H1 (cell line): Measurements from ENCODE around the gene TPSAB1. TPM values are rescaled to one million over a fixed set of nuclear protein-coding genes. Genes with fewer than 3 reads are reported as not detected.
"Not testable (repeated sequence)": the region's sequence is repeated elsewhere in the genome, so short reads cannot be mapped to it uniquely, and the experiment has no call there.

ENCODE experiments used
- CTCF ChIA-PET: fragments of 300-600 bp; sonication (Branson Sonifier 250); formaldehyde crosslinking; loops from one replicate; lab custom pipeline; 2021; ENCODE audit not compliant: partially characterized antibody; lab: Charles Lee
- POLR2A ChIA-PET: fragments of 300-600 bp; sonication (Branson Sonifier 250); formaldehyde crosslinking; loops from one replicate; lab custom pipeline; 2021; ENCODE audit warnings: inconsistent platforms; ENCODE audit not compliant: partially characterized antibody; lab: Charles Lee
- DNase-seq, 2 experiments: peaks; one replicate each; pipeline versions ENCODE4 v3.0.0 to v3.0.0-alpha.2; 2010 to 2022; ENCODE audit warnings: low spot score in 2 of 2, low read depth in 1 of 2, mixed read lengths in 1 of 2
- FAIRE-seq: peaks from 2 replicates; lab custom pipeline; 2011; peaks lifted over from hg19 to GRCh38; lab: Jason Lieb, UNC
- H2AFZ ChIP-seq: 2 replicates; pipeline ENCODE4 v1.8.1; 2012; ENCODE audit warnings: low read length, inconsistent platforms
- H2AK5ac ChIP-seq: 2 replicates; pipeline ENCODE4 v1.6.1; 2013; ENCODE audit warnings: low read depth, low read length
- H2BK120ac ChIP-seq: replicated peaks from 2 replicates; pipeline ENCODE3; 2013; ENCODE audit warnings: low read depth, low read length, inconsistent platforms
- H2BK12ac ChIP-seq: 2 replicates; pipeline ENCODE4 v1.6.1; 2013; ENCODE audit warnings: low read depth, low read length
- H2BK15ac ChIP-seq: 2 replicates; pipeline ENCODE4 v1.6.1; 2013; ENCODE audit warnings: low read length
- H2BK20ac ChIP-seq: 2 replicates; pipeline ENCODE4 v1.6.1; 2013; ENCODE audit warnings: low read length
- H2BK5ac ChIP-seq: 2 replicates; pipeline ENCODE4 v1.6.1; 2013; ENCODE audit warnings: low read depth, low read length
- H3K14ac ChIP-seq: 2 replicates; pipeline ENCODE4 v1.6.1; 2013; ENCODE audit warnings: inconsistent platforms; ENCODE audit not compliant: insufficient read length
- H3K18ac ChIP-seq: 2 replicates; pipeline ENCODE4 v1.6.1; 2013; ENCODE audit warnings: low read length; ENCODE audit errors: extremely low read depth
- H3K23ac ChIP-seq: 2 replicates; pipeline ENCODE4 v1.6.1; 2013; ENCODE audit warnings: inconsistent platforms; ENCODE audit not compliant: insufficient read length
- H3K23me2 ChIP-seq: 2 replicates; pipeline ENCODE4 v1.6.1; 2013; ENCODE audit warnings: low read depth, low read length
- H3K27ac ChIP-seq: 2 replicates; pipeline ENCODE4 v1.6.1; 2011; ENCODE audit warnings: low read depth, low read length, inconsistent platforms
- H3K27me3 ChIP-seq, 4 experiments: replicated peaks in 1 of 4; 1 replicate in 1 of 4; 2 replicates in 3 of 4; pipeline versions ENCODE4 v1.6.1 to v1.8.1; 2011 to 2013; ENCODE audit warnings: low read length in 3 of 4, mild to moderate bottlenecking in 3 of 4, inconsistent platforms in 2 of 4, mixed read lengths in 2 of 4, moderate library complexity in 1 of 4; ENCODE audit not compliant: control insufficient read depth in 3 of 4, insufficient read depth in 3 of 4; ENCODE audit errors: extremely low read depth in 1 of 4
- H3K36me3 ChIP-seq, 4 experiments: 2 replicates each; pipeline versions ENCODE4 v1.6.1 to v1.8.1; 2011 to 2013; ENCODE audit warnings: mild to moderate bottlenecking in 4 of 4, low read length in 3 of 4, moderate library complexity in 2 of 4, control low read depth in 1 of 4, inconsistent platforms in 1 of 4; ENCODE audit not compliant: insufficient read depth in 4 of 4, control insufficient read depth in 2 of 4
- H3K4ac ChIP-seq: replicated peaks from 2 replicates; pipeline ENCODE3; 2013; ENCODE audit warnings: low read length, low read depth, mixed read lengths, inconsistent platforms; ENCODE audit not compliant: insufficient read length
- H3K4me1 ChIP-seq, 4 experiments: replicated peaks in 1 of 4; 1 replicate in 1 of 4; 2 replicates in 3 of 4; pipeline versions ENCODE4 v1.6.1 to v1.8.1; 2011 to 2013; ENCODE audit warnings: low read length in 3 of 4, inconsistent platforms in 2 of 4, mixed read lengths in 1 of 4; ENCODE audit not compliant: insufficient read depth in 4 of 4, control insufficient read depth in 3 of 4
- H3K4me2 ChIP-seq, 2 experiments: 2 replicates each; pipeline versions ENCODE4 v1.6.1 to v1.8.1; 2011 to 2013; ENCODE audit warnings: low read depth in 2 of 2, low read length in 2 of 2, control low read depth in 1 of 2, inconsistent platforms in 1 of 2, mild to moderate bottlenecking in 1 of 2; ENCODE audit not compliant: insufficient read depth in 1 of 2
- H3K4me3 ChIP-seq, 4 experiments: fragments of 200-600, 300-600 bp in 1 of 4; sonication (generic), shearing (Covaris generic), sonication (Bioruptor Twin) in 1 of 4; 2 replicates each; pipeline versions ENCODE4 v1.5.1 to v1.8.1; 2011 to 2016; ENCODE audit warnings: low read length in 4 of 4, low read depth in 3 of 4, control low read depth in 2 of 4, inconsistent platforms in 2 of 4, mild to moderate bottlenecking in 2 of 4, mixed read lengths in 1 of 4, moderate library complexity in 1 of 4; ENCODE audit not compliant: insufficient read depth in 2 of 4; ENCODE audit errors: extremely low read depth in 1 of 4
- H3K56ac ChIP-seq: replicated peaks from 2 replicates; pipeline ENCODE3; 2013; ENCODE audit warnings: low read depth, mild to moderate bottlenecking, mixed read lengths, low read length, inconsistent platforms; ENCODE audit not compliant: insufficient read length
- H3K79me1 ChIP-seq: 2 replicates; pipeline ENCODE4 v1.6.1; 2013; ENCODE audit warnings: low read depth, low read length, control low read depth
- H3K79me2 ChIP-seq, 2 experiments: 2 replicates each; pipeline versions ENCODE4 v1.6.1 to v1.8.1; 2012 to 2013; ENCODE audit warnings: low read length in 2 of 2, mild to moderate bottlenecking in 2 of 2, inconsistent platforms in 1 of 2; ENCODE audit not compliant: insufficient read depth in 2 of 2, control insufficient read depth in 1 of 2
- H3K9ac ChIP-seq, 4 experiments: replicated peaks in 1 of 4; 1 replicate in 1 of 4; 2 replicates in 3 of 4; pipeline versions ENCODE4 v1.6.1 to v1.8.1; 2011 to 2013; ENCODE audit warnings: low read depth in 3 of 4, low read length in 3 of 4, control low read depth in 2 of 4, mild to moderate bottlenecking in 2 of 4, moderate library complexity in 2 of 4, inconsistent platforms in 1 of 4; ENCODE audit errors: extremely low read depth in 1 of 4
- H3K9me3 ChIP-seq, 2 experiments: 2 replicates each; pipeline versions ENCODE4 v1.6.1 to v1.8.1; 2012 to 2013; ENCODE audit warnings: mild to moderate bottlenecking in 2 of 2, moderate library complexity in 2 of 2, control low read depth in 1 of 2, inconsistent platforms in 1 of 2, low read depth in 1 of 2, low read length in 1 of 2, mixed read lengths in 1 of 2; ENCODE audit not compliant: insufficient read depth in 2 of 2
- H4K20me1 ChIP-seq, 2 experiments: replicated peaks in 1 of 2; 2 replicates each; pipeline versions ENCODE3 to v1.8.1; 2011 to 2013; ENCODE audit warnings: inconsistent platforms in 2 of 2, low read length in 2 of 2, mild to moderate bottlenecking in 1 of 2; ENCODE audit not compliant: insufficient read depth in 2 of 2, control insufficient read depth in 1 of 2
- H4K5ac ChIP-seq: 2 replicates; pipeline ENCODE4 v1.6.1; 2013; ENCODE audit warnings: low read length, low read depth, mixed read lengths, inconsistent platforms; ENCODE audit not compliant: insufficient read length
- H4K8ac ChIP-seq: 2 replicates; pipeline ENCODE4 v1.8.0; 2013; ENCODE audit warnings: mild to moderate bottlenecking, moderate library complexity, low read length, inconsistent platforms; ENCODE audit not compliant: insufficient read depth; ENCODE audit errors: extremely low read depth
- H4K91ac ChIP-seq: replicated peaks from 2 replicates; pipeline ENCODE3; 2013; ENCODE audit warnings: low read length, mixed read lengths, inconsistent platforms; ENCODE audit not compliant: insufficient read length
- WGBS, 2 experiments: shearing (Covaris generic) in 1 of 2; methylation state at CpG; one replicate each; pipeline versions ENCODE4 v1.1.6 to v1.1.7; 2013 to 2015; ENCODE audit warnings: low lambda C conversion rate in 2 of 2, mixed read lengths in 2 of 2, inconsistent platforms in 1 of 2, low coverage in 1 of 2, missing lambda C conversion rate in 1 of 2; ENCODE audit not compliant: insufficient replicate concordance in 2 of 2, insufficient coverage in 1 of 2, insufficient read length in 1 of 2; ENCODE audit errors: extremely low coverage in 1 of 2, missing lambda C conversion rate in 1 of 2; 5-methylcytosine and 5-hydroxymethylcytosine counted together
- polyA plus RNA-seq, 7 experiments: library from polyadenylated mRNA; depleted of rRNA in 3 of 7; stranded (reverse) in 5 of 7; unstranded in 2 of 7; fragments of >200 nt in 5 of 7; fragments of 200-250 nt in 2 of 7; gene quantifications; 1 replicate in 5 of 7; 2 replicates in 1 of 7; 4 replicates in 1 of 7; pipeline versions ENCODE4 v1.2.1 to v1.2.3, GENCODE V29; 2011 to 2013; ENCODE audit warnings: missing spikeins in 2 of 7, mixed read lengths in 2 of 7
- total RNA-seq: library from RNA; stranded (reverse); fragmentation: NEBNext Ultra II Directional; extraction: Animal tissue kit (Norgen Biotek cat#: 25700); gene quantifications from 2 replicates; pipeline ENCODE4 v1.2.1, GENCODE V29; 2021

The TPSAB1 gene
- total and polyA plus RNA-seq, 2 of the 8 experiments (the other 6 are each of a cell fraction or from before 2014, with no cell fraction given): 0.09 TPM; not detected in 1

DNA sequence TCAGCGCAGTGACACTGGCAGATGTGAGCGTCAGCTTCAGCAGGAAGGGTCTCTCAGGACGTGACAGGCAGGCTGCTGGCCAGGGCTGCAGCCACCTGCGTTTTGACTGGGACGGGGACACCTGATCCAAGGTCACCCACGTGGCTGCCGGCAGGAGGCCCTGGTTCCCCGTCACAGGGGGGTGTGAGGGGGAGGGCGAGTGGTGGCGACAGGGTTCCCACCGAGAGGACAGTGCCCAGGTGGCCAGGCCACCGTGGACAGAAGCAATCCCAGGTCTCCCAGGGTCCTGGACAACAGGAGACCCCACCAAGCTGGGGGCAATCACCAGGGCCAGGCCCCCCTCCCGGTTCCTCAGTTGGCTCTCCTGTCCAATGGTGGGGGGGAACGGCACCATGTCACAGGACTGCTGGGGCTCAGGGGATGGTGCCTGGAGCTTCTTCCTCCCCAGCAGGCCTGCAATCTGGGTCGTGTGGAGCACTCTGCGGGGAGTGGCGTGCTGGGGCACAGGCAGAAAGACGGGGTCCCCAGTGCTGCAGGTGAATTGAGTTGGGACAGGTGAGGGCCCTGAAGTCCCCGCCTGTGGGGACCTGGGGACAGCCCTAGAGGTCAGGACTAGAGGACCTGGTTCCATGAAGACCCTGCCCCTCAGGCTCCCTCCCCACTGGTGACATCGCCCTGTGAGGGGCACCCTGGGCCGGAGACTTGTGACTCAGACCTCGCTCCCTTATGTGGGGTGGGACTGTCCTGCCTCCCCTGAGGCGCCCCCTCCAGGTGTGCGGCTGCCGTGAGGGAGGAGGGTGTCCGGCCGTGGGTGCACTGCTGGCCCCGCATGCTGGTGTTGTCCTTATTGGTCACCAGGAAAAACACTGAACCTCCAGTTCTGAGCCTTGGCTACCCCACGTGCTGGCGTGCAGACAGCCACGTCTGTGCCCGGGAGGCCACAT, 3.7 kb downstream of the TPSAB1 start:
- H2BK20ac ChIP-seq, H3K18ac ChIP-seq, H3K14ac ChIP-seq, H3K4ac ChIP-seq, H3K23me2 ChIP-seq, H3K36me3 ChIP-seq, H3K9me3 ChIP-seq, H2AK5ac ChIP-seq, H2BK15ac ChIP-seq, H3K27ac ChIP-seq, FAIRE-seq, H4K8ac ChIP-seq, H4K91ac ChIP-seq, H4K5ac ChIP-seq, CTCF ChIA-PET, H3K23ac ChIP-seq, H3K9ac ChIP-seq, H3K79me2 ChIP-seq, H2BK5ac ChIP-seq, H4K20me1 ChIP-seq, H3K4me1 ChIP-seq, POLR2A ChIA-PET, H2BK12ac ChIP-seq, H3K4me3 ChIP-seq, H2BK120ac ChIP-seq, H3K4me2 ChIP-seq, H3K79me1 ChIP-seq, H2AFZ ChIP-seq, H3K56ac ChIP-seq: not testable (repeated sequence)
- DNase-seq: peak in 1 of 2 experiments; percentile 44
- peaks cover 0 to 11% (median 4%) of the 10 kb centered on the region in 4 experiments; a peak in 3 of 7 replicates for H3K27me3 ChIP-seq
- 87% methylated on average over 21 of the region's 32 CpGs; no CpG with 5 or more reads in 1 of the 2 experiments for WGBS, 2 experiments
